ENCODE measurements around the gene ACTR5.

GRCh38 chr20:38748097-38748860, at the start of gene ACTR5:
- peak in 1 of 3 donors; percentile 51 for TF ChIP-seq POLR2AphosphoS5 (IDR thresholded peaks at IDR 0.05)
- TF ChIP-seq, protein P1, sequence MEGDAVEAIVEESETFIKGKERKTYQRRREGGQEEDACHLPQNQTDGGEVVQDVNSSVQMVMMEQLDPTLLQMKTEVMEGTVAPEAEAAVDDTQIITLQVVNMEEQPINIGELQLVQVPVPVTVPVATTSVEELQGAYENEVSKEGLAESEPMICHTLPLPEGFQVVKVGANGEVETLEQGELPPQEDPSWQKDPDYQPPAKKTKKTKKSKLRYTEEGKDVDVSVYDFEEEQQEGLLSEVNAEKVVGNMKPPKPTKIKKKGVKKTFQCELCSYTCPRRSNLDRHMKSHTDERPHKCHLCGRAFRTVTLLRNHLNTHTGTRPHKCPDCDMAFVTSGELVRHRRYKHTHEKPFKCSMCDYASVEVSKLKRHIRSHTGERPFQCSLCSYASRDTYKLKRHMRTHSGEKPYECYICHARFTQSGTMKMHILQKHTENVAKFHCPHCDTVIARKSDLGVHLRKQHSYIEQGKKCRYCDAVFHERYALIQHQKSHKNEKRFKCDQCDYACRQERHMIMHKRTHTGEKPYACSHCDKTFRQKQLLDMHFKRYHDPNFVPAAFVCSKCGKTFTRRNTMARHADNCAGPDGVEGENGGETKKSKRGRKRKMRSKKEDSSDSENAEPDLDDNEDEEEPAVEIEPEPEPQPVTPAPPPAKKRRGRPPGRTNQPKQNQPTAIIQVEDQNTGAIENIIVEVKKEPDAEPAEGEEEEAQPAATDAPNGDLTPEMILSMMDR (IDR thresholded peaks at IDR 0.05) = no peak
